Caco-2 (cell line): ENCODE results near the gene DCHS1. TPM values are rescaled to one million over a fixed set of nuclear protein-coding genes. Genes with fewer than 3 reads are reported as not detected.

Experiments
- BruUV-seq: library from RNA; stranded (reverse); fragments of 400-500 nt; replicated peaks from 2 replicates; lab custom pipeline; 2021; lab: Mats Ljungman, UMichigan
- CTCF ChIA-PET: fragments of 300-600 bp; sonication (Branson Sonifier 250); formaldehyde crosslinking; loops from one replicate; lab custom pipeline; 2022; ENCODE audit warnings: antibody characterized with exemption; lab: Charles Lee
- POLR2A ChIA-PET: fragments of 300-600 bp; sonication (Branson Sonifier 250); formaldehyde crosslinking; loops from one replicate; lab custom pipeline; 2022; ENCODE audit warnings: antibody characterized with exemption; lab: Charles Lee
- DNase-seq, 2 experiments: peaks; one replicate each; pipeline versions ENCODE4 v3.0.0 to v3.0.0-alpha.2; 2020 to 2022
- H3K27me3 ChIP-seq: replicated peaks from 2 replicates; pipeline ENCODE4 v1.6.0; 2011; ENCODE audit warnings: low read length; ENCODE audit not compliant: control insufficient read depth, insufficient read depth
- H3K36me3 ChIP-seq: 2 replicates; pipeline ENCODE4 v1.5.1; 2011; ENCODE audit warnings: low read length; ENCODE audit not compliant: control insufficient read depth, insufficient read depth
- H3K4me1 ChIP-seq: fragments of 250-450 bp; sonication (Bioruptor Pico); 2 replicates; pipeline ENCODE4 v1.5.1; 2020; ENCODE audit warnings: mild to moderate bottlenecking
- H3K4me3 ChIP-seq: 2 replicates; pipeline ENCODE4 v1.5.1; 2011; ENCODE audit warnings: low read depth, mild to moderate bottlenecking, control low read depth, low read length
- H3K9me3 ChIP-seq: fragments of 250-450 bp; sonication (Bioruptor Pico); 2 replicates; pipeline ENCODE4 v1.5.1; 2020; ENCODE audit warnings: mild to moderate bottlenecking, moderate library complexity
- H3K27ac Mint-ChIP-seq: one replicate; pipeline ENCODE4 v1.8.0; 2022; ENCODE audit warnings: mixed read lengths; ENCODE audit not compliant: unreplicated experiment
- H3K27me3 Mint-ChIP-seq: one replicate; pipeline ENCODE4 v1.8.0; 2022; ENCODE audit warnings: mixed read lengths; ENCODE audit not compliant: insufficient read depth, unreplicated experiment
- H3K36me3 Mint-ChIP-seq: one replicate; pipeline ENCODE4 v1.8.0; 2022; ENCODE audit warnings: mild to moderate bottlenecking, mixed read lengths; ENCODE audit not compliant: insufficient read depth, unreplicated experiment
- H3K4me1 Mint-ChIP-seq: one replicate; pipeline ENCODE4 v1.8.0; 2022; ENCODE audit warnings: low read depth, mixed read lengths; ENCODE audit not compliant: unreplicated experiment
- H3K4me3 Mint-ChIP-seq: one replicate; pipeline ENCODE4 v1.8.0; 2022; ENCODE audit warnings: mild to moderate bottlenecking, moderate library complexity, mixed read lengths; ENCODE audit not compliant: unreplicated experiment
- H3K9me3 Mint-ChIP-seq: one replicate; pipeline ENCODE4 v1.8.0; 2022; ENCODE audit warnings: mixed read lengths; ENCODE audit not compliant: unreplicated experiment
- CTCF ChIP-seq, 2 experiments: fragments of 200-600 bp in 1 of 2; IDR thresholded peaks; 1 replicate in 1 of 2; 2 replicates in 1 of 2; pipeline versions ENCODE4 v1.5.1 to v1.8.0; 2011 to 2022; ENCODE audit warnings: antibody characterized with exemption in 1 of 2, control low read depth in 1 of 2, inconsistent platforms in 1 of 2, low read depth in 1 of 2, low read length in 1 of 2, mild to moderate bottlenecking in 1 of 2, moderate library complexity in 1 of 2; ENCODE audit not compliant: insufficient read depth in 1 of 2, severe bottlenecking in 1 of 2, unreplicated experiment in 1 of 2
- intact Hi-C: fragments of 100-400 bp; cut with micrococcal nuclease; formaldehyde crosslinking; loops from one replicate; pipeline ENCODE4 v1.10.0; 2022; ENCODE audit not compliant: unreplicated experiment
- total RNA-seq: library from RNA; stranded (reverse); gene quantifications from 2 replicates; pipeline ENCODE4 v1.2.3, GENCODE V29; 2022

Gene DCHS1
- total RNA-seq, 1 experiment from 2014 or later: 1.7 TPM

GRCh38 chr11:6615046-6615445 lies 40.6 kb downstream of the DCHS1 start:
- CTCF ChIA-PET: no interaction called here
- intact Hi-C loops: loop anchor here (10.0 kb wide), 2 partner anchors 220 to 380 kb away; partner anchors contain the start of genes CNGA4, FHIP1B and SMPD1
- H3K4me3 Mint-ChIP-seq: no peak overlapping the region

DNA sequence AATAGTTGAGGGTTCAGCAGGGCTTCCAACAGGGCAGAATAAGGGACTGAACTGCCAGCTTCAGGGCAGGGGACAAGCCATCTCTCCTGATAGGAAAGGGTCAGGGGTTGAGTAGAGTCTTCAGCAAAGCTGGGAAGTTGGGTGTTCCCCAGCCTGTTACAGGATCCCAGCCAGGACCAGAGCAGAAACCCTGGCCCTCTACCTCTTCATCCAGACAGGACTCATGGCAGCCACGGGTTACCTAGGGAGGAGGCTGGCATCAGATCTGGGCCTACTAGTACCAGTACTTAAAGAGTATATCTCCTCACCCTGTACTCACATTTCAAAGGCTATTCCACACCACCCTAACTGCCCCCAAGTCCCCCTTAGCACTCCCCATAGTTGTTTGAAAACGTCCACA lies 41.2 kb downstream of the DCHS1 start:
- no peak overlapping the region for H3K4me3 Mint-ChIP-seq
- H3K4me1 Mint-ChIP-seq: no peaks in the 10 kb centered on the region
- Histone ChIP-seq H3K9me3 (no peaks in the 10 kb centered on the region), H3K4me1 (peaks cover 14% of the 10 kb centered on the region), H3K27me3 (no peaks in the 10 kb centered on the region), H3K36me3 (0 out of 2 replicates have a peak, but pooled peaks cover 3% of the 10 kb centered on the region), H3K4me3 (no peak overlapping the region)
- BruUV-seq: no TSS peak
- no peaks in the 10 kb centered on the region for H3K36me3 Mint-ChIP-seq
- H3K9me3 Mint-ChIP-seq: no peaks in the 10 kb centered on the region
- POLR2A ChIA-PET: no interaction called here
- DNase-seq: no peak
- CTCF ChIA-PET: no interaction called here
- no peak for TF ChIP-seq CTCF (IDR thresholded peaks at IDR 0.05; ENCODE audit: insufficient read depth in 1 of 2, low read depth in 1 of 2, low read length in 1 of 2, severe bottlenecking in 1 of 2, unreplicated experiment in 1 of 2)
- no peaks in the 10 kb centered on the region for H3K27me3 Mint-ChIP-seq
- intact Hi-C loops: loop anchor here (10.0 kb wide), 2 partner anchors 220 to 380 kb away; partner anchors contain the start of genes CNGA4, FHIP1B and SMPD1
- H3K27ac Mint-ChIP-seq: no peak overlapping the region

More at GRCh38 chr11:6615046-6615445, 40.6 kb downstream of the DCHS1 start:
- Mint-ChIP-seq H3K9me3 (no peaks in the 10 kb centered on the region), H3K4me1 (no peaks in the 10 kb centered on the region), H3K27ac (no peak overlapping the region), H3K27me3 (no peaks in the 10 kb centered on the region), H3K36me3 (no peaks in the 10 kb centered on the region)
- no peaks in the 10 kb centered on the region for H3K9me3 ChIP-seq
- TF ChIP-seq CTCF (IDR thresholded peaks at IDR 0.05; ENCODE audit: insufficient read depth in 1 of 2, low read depth in 1 of 2, low read length in 1 of 2, severe bottlenecking in 1 of 2, unreplicated experiment in 1 of 2): no peak
- peaks cover 14% of the 10 kb centered on the region for H3K4me1 ChIP-seq
- BruUV-seq: no TSS peak
- POLR2A ChIA-PET: no interaction called here
- no peak for DNase-seq
- H3K4me3 ChIP-seq: no peak overlapping the region
- 0 out of 2 replicates have a peak, but pooled peaks cover 3% of the 10 kb centered on the region for H3K36me3 ChIP-seq
- no peaks in the 10 kb centered on the region for H3K27me3 ChIP-seq

- DNase-seq: no peak
- Mint-ChIP-seq H3K27ac (no peak overlapping the region), H3K4me3 (no peak overlapping the region), H3K4me1 (no peaks in the 10 kb centered on the region), H3K9me3 (no peaks in the 10 kb centered on the region), H3K27me3 (no peaks in the 10 kb centered on the region), H3K36me3 (no peaks in the 10 kb centered on the region)
- no peak for TF ChIP-seq CTCF (IDR thresholded peaks at IDR 0.05; ENCODE audit: insufficient read depth in 1 of 2, low read depth in 1 of 2, low read length in 1 of 2, severe bottlenecking in 1 of 2, unreplicated experiment in 1 of 2)
- Histone ChIP-seq H3K27me3 (no peaks in the 10 kb centered on the region), H3K4me3 (peak overlapping the region; percentile 78; the same call in 1 of the 2 replicates), H3K36me3 (peaks cover 5% of the 10 kb centered on the region; the same call in 1 of the 2 replicates), H3K9me3 (no peaks in the 10 kb centered on the region), H3K4me1 (peaks cover 14% of the 10 kb centered on the region)
- intact Hi-C loops: loop anchor here (2.0 to 10.0 kb wide), 3 partner anchors 17 to 379 kb away; partner anchors contain the start of genes CNGA4, FHIP1B and SMPD1
- BruUV-seq: no TSS peak
- ChIA-PET CTCF (interaction anchor here (2.1 kb wide), 1 partner anchor 82 kb away, joined by 6 read pairs; no protein-coding TSS in a partner anchor), POLR2A (interaction anchor here (0.8 kb wide), 1 partner anchor 70 kb away, joined by 3 read pairs; the partner anchor contains the start of gene MRPL17)
Measured at GRCh38 chr11:6613496-6613895, 42.1 kb downstream of the DCHS1 start.
